HCT116 (cell line): Measurements from ENCODE around the gene CLEC11A. TPM values are rescaled to one million over a fixed set of nuclear protein-coding genes. Genes with fewer than 3 reads are reported as not detected.

Experiments used
- ATAC-seq: fragments of 200-7000 bp; cut with Tn5 transposase; 2 replicates; pipeline ENCODE4 v1.9.1; 2020; ENCODE audit warnings: mild to moderate bottlenecking, moderate library complexity
- BruUV-seq: library from RNA; stranded (reverse); fragments of 400-500 nt; replicated peaks from 2 replicates; lab custom pipeline; 2021; lab: Mats Ljungman, UMichigan
- CTCF ChIA-PET: fragments of 300-600 bp; sonication (Branson Sonifier 250); formaldehyde crosslinking; loops from one replicate; lab custom pipeline; 2021; ENCODE audit warnings: antibody characterized with exemption; lab: Charles Lee
- POLR2A ChIA-PET: fragments of 300-600, 350-600 bp; sonication (Branson Sonifier 250); formaldehyde crosslinking; loops from one replicate; lab custom pipeline; 2021; ENCODE audit warnings: antibody characterized with exemption; lab: Charles Lee
- RAD21 ChIA-PET, 2 experiments: fragments of 300-600 bp; sonication (Branson Sonifier 250); formaldehyde crosslinking; loops; one replicate each; lab custom pipeline; 2023; ENCODE audit warnings: low total read pairs in 2 of 2; ENCODE audit not compliant: uncharacterized antibody in 2 of 2, unreplicated experiment in 2 of 2, low non-redundant PET in 1 of 2; lab: Charles Lee
- DNase-seq: peaks from one replicate; pipeline ENCODE4 v3.0.0-alpha.2; 2010; ENCODE audit warnings: low read depth, low spot score
- H2AFZ ChIP-seq: fragments of 200-600 bp; shearing (Covaris generic), sonication (generic); 2 replicates; pipeline ENCODE4 v1.6.1; 2017; ENCODE audit warnings: low read depth, mixed run types, mixed read lengths, antibody characterized with exemption, low read length; ENCODE audit not compliant: poor library complexity, severe bottlenecking
- H3K27ac ChIP-seq: 2 replicates; pipeline ENCODE4 v1.5.1; 2012; ENCODE audit warnings: low read depth, low read length
- H3K27me3 ChIP-seq: fragments of 200-600 bp; sonication (generic); 2 replicates; pipeline ENCODE4 v1.6.1; 2016; ENCODE audit warnings: mixed run types, low read length, mixed read lengths; ENCODE audit not compliant: insufficient read depth
- H3K36me3 ChIP-seq, 2 experiments: fragments of 200-500 bp in 1 of 2; fragments of 200-600 bp in 1 of 2; sonication (Bioruptor generic) in 1 of 2; sonication (generic) in 1 of 2; 2 replicates each; pipeline versions ENCODE4 v1.5.1 to v1.6.1; 2014 to 2016; ENCODE audit warnings: low read length in 2 of 2, inconsistent platforms in 1 of 2, mixed read lengths in 1 of 2, mixed run types in 1 of 2; ENCODE audit not compliant: insufficient read depth in 2 of 2, control insufficient read depth in 1 of 2
- H3K4me1 ChIP-seq, 2 experiments: fragments of 200-600 bp in 1 of 2; sonication (generic) in 1 of 2; 2 replicates each; pipeline versions ENCODE4 v1.5.1 to v1.6.1; 2012 to 2017; ENCODE audit warnings: low read length in 2 of 2, inconsistent platforms in 1 of 2, mild to moderate bottlenecking in 1 of 2, mixed read lengths in 1 of 2, mixed run types in 1 of 2, moderate library complexity in 1 of 2; ENCODE audit not compliant: insufficient read depth in 2 of 2, control insufficient read depth in 1 of 2
- H3K4me2 ChIP-seq: fragments of 200-600 bp; sonication (generic); 2 replicates; pipeline ENCODE4 v1.6.1; 2017; ENCODE audit warnings: mixed run types, low read length, mixed read lengths
- H3K4me3 ChIP-seq, 2 experiments: fragments of 200-600 bp in 1 of 2; sonication (generic) in 1 of 2; replicated peaks in 1 of 2; 2 replicates each; pipeline ENCODE4 v1.5.1; 2011 to 2016; ENCODE audit warnings: low read length in 2 of 2, control low read depth in 1 of 2, low read depth in 1 of 2, mild to moderate bottlenecking in 1 of 2, mixed read lengths in 1 of 2, mixed run types in 1 of 2
- H3K79me2 ChIP-seq: fragments of 200-600 bp; sonication (generic); 2 replicates; pipeline ENCODE4 v1.6.1; 2017; ENCODE audit warnings: mild to moderate bottlenecking, mixed run types, low read length, moderate library complexity, mixed read lengths; ENCODE audit not compliant: insufficient read depth
- H3K9ac ChIP-seq: fragments of 200-600 bp; sonication (generic); 2 replicates; pipeline ENCODE4 v1.6.1; 2016; ENCODE audit warnings: low read length, mixed read lengths
- H3K9me2 ChIP-seq: fragments of 200-600 bp; sonication (generic), shearing (Covaris generic); 2 replicates; pipeline ENCODE4 v1.6.1; 2017; ENCODE audit warnings: mixed run types, mild to moderate bottlenecking, moderate library complexity; ENCODE audit not compliant: insufficient read depth
- H3K9me3 ChIP-seq, 2 experiments: fragments of 200-500 bp in 1 of 2; fragments of 200-600 bp in 1 of 2; sonication (Bioruptor generic) in 1 of 2; sonication (generic) in 1 of 2; 2 replicates each; pipeline ENCODE4 v1.6.1; 2014 to 2017; ENCODE audit warnings: low read length in 2 of 2, mixed read lengths in 2 of 2, inconsistent platforms in 1 of 2, low read depth in 1 of 2, mild to moderate bottlenecking in 1 of 2, mixed run types in 1 of 2, moderate library complexity in 1 of 2; ENCODE audit not compliant: control insufficient read depth in 1 of 2, insufficient read depth in 1 of 2
- H4K20me1 ChIP-seq: fragments of 200-600 bp; sonication (generic), shearing (Covaris generic); 2 replicates; pipeline ENCODE4 v1.6.1; 2017; ENCODE audit warnings: mixed run types, mild to moderate bottlenecking, moderate library complexity; ENCODE audit not compliant: insufficient read depth
- EGR1 ChIP-seq: IDR thresholded peaks from 2 replicates; pipeline ENCODE4 v1.6.1; 2012; ENCODE audit warnings: low read depth
- ELF1 ChIP-seq: IDR thresholded peaks from 2 replicates; pipeline ENCODE4 v1.6.1; 2012; ENCODE audit warnings: low read depth, borderline replicate concordance
- EZH2phosphoT487 ChIP-seq: fragments of 200-600 bp; IDR thresholded peaks from 2 replicates; pipeline ENCODE4 v1.6.1; 2018; ENCODE audit warnings: antibody characterized with exemption, borderline replicate concordance
- FOSL1 ChIP-seq: IDR thresholded peaks from 2 replicates; pipeline ENCODE4 v1.6.1; 2012; ENCODE audit warnings: low read depth
- RAD21 ChIP-seq: IDR thresholded peaks from 2 replicates; pipeline ENCODE4 v1.6.1; 2012; ENCODE audit warnings: low read depth, mild to moderate bottlenecking
- TCF7L2 ChIP-seq: IDR thresholded peaks from 2 replicates; pipeline ENCODE4 v1.7.0; 2011; ENCODE audit warnings: borderline replicate concordance, inconsistent platforms; ENCODE audit not compliant: insufficient read depth, insufficient read length; ENCODE audit errors: extremely low read depth
- YY1 ChIP-seq: IDR thresholded peaks from 2 replicates; pipeline ENCODE4 v1.6.1; 2011; ENCODE audit warnings: low read length, low read depth, moderate library complexity, mild to moderate bottlenecking; ENCODE audit not compliant: insufficient replicate concordance; ENCODE audit errors: extremely low read depth
- intact Hi-C: fragments of 100-400 bp; cut with micrococcal nuclease; formaldehyde crosslinking; loops from 2 replicates; pipeline ENCODE4 v1.10.0; 2022
- total RNA-seq: library from RNA; stranded (reverse); gene quantifications from one replicate; pipeline ENCODE4 v1.2.1, GENCODE V29; 2021; ENCODE audit not compliant: unreplicated experiment
- TF ChIP-seq, protein P1 (sequence below), 3 experiments: fragments of 200-600 bp in 1 of 3; sonication (generic) in 1 of 3; IDR thresholded peaks in 2 of 3; conservative IDR thresholded peaks in 1 of 3; 2 replicates each; pipeline ENCODE4 v1.5.1; 2012 to 2017; ENCODE audit warnings: low read depth in 2 of 3, low read length in 2 of 3, antibody characterized with exemption in 1 of 3, borderline replicate concordance in 1 of 3, control low read depth in 1 of 3, mild to moderate bottlenecking in 1 of 3, mixed read lengths in 1 of 3, mixed run types in 1 of 3, moderate library complexity in 1 of 3; ENCODE audit not compliant: insufficient read depth in 1 of 3

CLEC11A gene
- total RNA-seq, 1 experiment from 2014 or later: 7.1 TPM

DNA sequence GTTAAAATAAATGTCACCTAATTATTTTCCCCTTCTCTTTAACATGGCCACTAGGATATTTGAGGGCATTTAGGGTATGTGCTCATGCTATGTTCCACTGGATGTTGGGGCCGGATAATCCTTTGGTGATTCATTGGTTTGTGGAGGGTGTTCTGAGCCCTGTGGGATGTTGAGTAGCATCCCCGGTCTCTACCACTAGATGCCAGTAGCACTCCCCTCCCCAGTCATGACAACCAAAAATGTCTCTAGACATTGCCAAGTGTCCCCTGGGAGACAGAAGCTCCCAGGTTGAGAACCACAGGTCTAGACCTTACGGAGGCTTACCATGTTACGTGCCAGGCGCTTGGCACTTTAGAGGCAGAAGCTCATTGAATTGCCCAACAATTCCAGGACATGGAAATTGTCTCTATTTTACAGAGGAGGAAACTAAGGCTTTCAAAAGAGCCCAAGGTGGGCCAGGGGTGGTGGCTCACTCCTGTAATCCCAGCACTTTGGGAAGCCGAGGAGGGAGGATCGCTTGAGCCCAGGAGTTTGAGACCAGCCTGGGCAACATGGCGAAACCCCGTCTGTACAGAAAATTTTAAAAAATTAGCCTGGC lies 17.6 kb upstream of the CLEC11A start:
- no peak overlapping the region for H3K4me3 ChIP-seq
- BruUV-seq: no TSS peak
- no peaks in the 10 kb centered on the region for H3K9me2 ChIP-seq
- no peaks in the 10 kb centered on the region for H3K79me2 ChIP-seq
- no peak overlapping the region for H3K27ac ChIP-seq
- ATAC-seq (peak; percentile 87), DNase-seq (peak; percentile 56)
- no peaks in the 10 kb centered on the region for H4K20me1 ChIP-seq
- ChIA-PET CTCF (interaction anchor here (0.6 to 5.0 kb wide), 14 partner anchors 11 to 391 kb away, joined by 3 to 45 read pairs (median 4); partner anchors contain the start of gene CLEC11A), RAD21 (interaction anchor here in 1 of 2 experiments (0.6 kb wide), 1 partner anchor 115 kb away, joined by 3 read pairs; no protein-coding TSS in a partner anchor), POLR2A (no interaction called here)
- H3K36me3 ChIP-seq: no peaks in the 10 kb centered on the region
- no peak overlapping the region for H3K4me2 ChIP-seq
- peaks cover 0 to 2% of the 10 kb centered on the region in 2 experiments; a peak in 2 of 4 replicates for H3K4me1 ChIP-seq
- H3K9me3 ChIP-seq: no peaks in the 10 kb centered on the region
- TF ChIP-seq ELF1 (no peak), EGR1 (no peak), FOSL1 (no peak), YY1 (no peak), TCF7L2 (no peak), EZH2phosphoT487 (no peak), RAD21 (peak; percentile 87)
- TF ChIP-seq, protein P1, sequence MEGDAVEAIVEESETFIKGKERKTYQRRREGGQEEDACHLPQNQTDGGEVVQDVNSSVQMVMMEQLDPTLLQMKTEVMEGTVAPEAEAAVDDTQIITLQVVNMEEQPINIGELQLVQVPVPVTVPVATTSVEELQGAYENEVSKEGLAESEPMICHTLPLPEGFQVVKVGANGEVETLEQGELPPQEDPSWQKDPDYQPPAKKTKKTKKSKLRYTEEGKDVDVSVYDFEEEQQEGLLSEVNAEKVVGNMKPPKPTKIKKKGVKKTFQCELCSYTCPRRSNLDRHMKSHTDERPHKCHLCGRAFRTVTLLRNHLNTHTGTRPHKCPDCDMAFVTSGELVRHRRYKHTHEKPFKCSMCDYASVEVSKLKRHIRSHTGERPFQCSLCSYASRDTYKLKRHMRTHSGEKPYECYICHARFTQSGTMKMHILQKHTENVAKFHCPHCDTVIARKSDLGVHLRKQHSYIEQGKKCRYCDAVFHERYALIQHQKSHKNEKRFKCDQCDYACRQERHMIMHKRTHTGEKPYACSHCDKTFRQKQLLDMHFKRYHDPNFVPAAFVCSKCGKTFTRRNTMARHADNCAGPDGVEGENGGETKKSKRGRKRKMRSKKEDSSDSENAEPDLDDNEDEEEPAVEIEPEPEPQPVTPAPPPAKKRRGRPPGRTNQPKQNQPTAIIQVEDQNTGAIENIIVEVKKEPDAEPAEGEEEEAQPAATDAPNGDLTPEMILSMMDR (IDR thresholded peaks at IDR 0.05 in 2 of 3, conservative IDR thresholded peaks at IDR 0.05 in 1 of 3; ENCODE audit: borderline replicate concordance in 1 of 3, insufficient read depth in 1 of 3, low read depth in 2 of 3, low read length in 2 of 3): peak; percentile 79 to 92 (median 85)
- intact Hi-C loops: loop anchor here (1.0 to 10.0 kb wide), 4 partner anchors 78 to 391 kb away; partner anchors contain the start of gene NAPSA
- no peaks in the 10 kb centered on the region; the same call in 1 of the 2 replicates for H3K27me3 ChIP-seq
- H3K9ac ChIP-seq: no peak overlapping the region
- no peak overlapping the region for H2AFZ ChIP-seq
